Psoas muscle (tissue), 8 donors: ENCODE data around the gene UROC1. TPM values are rescaled to one million over a fixed set of nuclear protein-coding genes. Genes with fewer than 3 reads are reported as not detected.
A peak's percentile ranks its signal among the peaks of the same experiment; 100 is the strongest.

Experiments used
- ATAC-seq, 4 donors: fragments of 200-7000 bp; cut with Tn5 transposase; one replicate each; pipeline ENCODE4 v1.9.1; 2020; ENCODE audit warnings: moderate library complexity in 3 of 4, mild to moderate bottlenecking in 2 of 4
- DNase-seq, 2 donors: peaks; one replicate each; pipeline ENCODE4 v3.0.0-alpha.2; 2020
- H3K27ac ChIP-seq: fragments of 200-600 bp; one replicate; pipeline ENCODE4 v1.8.0; 2022
- H3K27me3 ChIP-seq, 3 donors: fragments of 200-600 bp in 1 of 3; one replicate each; pipeline versions ENCODE4 v1.6.1 to v1.8.0; 2013 to 2022; ENCODE audit warnings: low read length in 2 of 3, mild to moderate bottlenecking in 2 of 3, moderate library complexity in 1 of 3; ENCODE audit not compliant: insufficient read depth in 3 of 3
- H3K36me3 ChIP-seq, 2 donors: fragments of 200-600 bp in 1 of 2; one replicate each; pipeline versions ENCODE4 v1.6.1 to v1.8.0; 2013 to 2022; ENCODE audit warnings: low read depth in 1 of 2, mild to moderate bottlenecking in 1 of 2, moderate library complexity in 1 of 2; ENCODE audit not compliant: insufficient read depth in 1 of 2
- H3K4me1 ChIP-seq: fragments of 200-600 bp; one replicate; pipeline ENCODE4 v1.8.0; 2022
- H3K4me3 ChIP-seq: fragments of 200-600 bp; one replicate; pipeline ENCODE4 v1.8.0; 2022; ENCODE audit warnings: mild to moderate bottlenecking
- H3K9me3 ChIP-seq: fragments of 200-600 bp; one replicate; pipeline ENCODE4 v1.8.0; 2022
- WGBS, 3 donors: extraction: QIAGEN DNeasy Blood & Tissue Kit; methylation state at CpG; one replicate each; pipeline versions ENCODE4 v1.1.6 to v1.1.7; 2013; 5-methylcytosine and 5-hydroxymethylcytosine counted together
- intact Hi-C, 2 donors: fragments of 100-400 bp; cut with DNase I; formaldehyde crosslinking; loops; one replicate each; pipeline versions ENCODE4 v1.11.0 to v1.14.2; 2022
- polyA plus RNA-seq, 3 donors: library from polyadenylated mRNA; stranded (reverse); fragments of 200-250 nt; gene quantifications; one replicate each; pipeline ENCODE4 v1.2.3, GENCODE V29; 2013
- total RNA-seq, 4 donors: library from RNA; stranded (reverse); fragmentation: NEBNext Ultra II Directional in 2 of 4; extraction: Animal tissue kit (Norgen Biotek cat#: 25700) in 2 of 4; gene quantifications; one replicate each; pipeline versions ENCODE4 v1.2.1 to v1.2.4, GENCODE V29; 2021 to 2023
- TF ChIP-seq, protein P1 (sequence below): fragments of 200-600 bp; IDR thresholded peaks from one replicate; pipeline ENCODE4 v1.8.0; 2022; ENCODE audit warnings: antibody characterized with exemption
- donor health status: healthy with polysubstance abuse.
- donor health status: DM: no; HTN: no; CAD: no; lungs with moderate emphysema.
- donor health status: Bipolar disorder and iron deficiency.
- donor health status: healthy.
- donor health status: DM: yes; HTN: yes; CAD: no.
- donor health status: DM: no; HTN: no; CAD: no.
- donor health status: DM: no; HTN: no; CAD: no.
- donor health status: DM: yes; HTN: yes; CAD: no.

UROC1 gene
- total and polyA plus RNA-seq, 7 donors, result 0.03 to 0.13 (median 0.08) TPM; not detected in 4

DNA sequence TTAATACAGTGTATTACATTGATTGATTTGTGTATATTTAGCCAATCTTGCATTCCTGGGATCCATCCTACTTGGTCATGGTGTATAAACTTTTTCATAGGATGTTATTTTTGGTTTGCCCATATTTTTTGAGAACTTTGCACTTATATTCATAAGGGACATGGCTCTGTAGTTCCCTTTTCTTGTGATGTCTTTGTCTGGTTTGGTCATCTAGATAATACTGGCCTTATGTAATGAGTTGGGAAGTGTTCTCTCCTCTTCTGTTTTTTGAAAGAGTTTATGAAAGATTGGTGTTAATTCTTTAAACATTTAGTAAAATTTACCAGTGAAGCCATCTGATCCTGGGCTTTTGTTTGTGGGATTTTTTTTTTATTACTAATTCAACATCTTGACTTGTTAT lies 15.9 kb upstream of the UROC1 start:
- Histone ChIP-seq H3K27me3 (peaks cover 0 to 3% (median 0%) of the 10 kb centered on the region in 3 donors), H3K36me3 (no peaks in the 10 kb centered on the region), H3K4me3 (no peak overlapping the region), H3K4me1 (peaks cover 4% of the 10 kb centered on the region), H3K9me3 (no peaks in the 10 kb centered on the region), H3K27ac (no peak overlapping the region)
- TF ChIP-seq, protein P1, sequence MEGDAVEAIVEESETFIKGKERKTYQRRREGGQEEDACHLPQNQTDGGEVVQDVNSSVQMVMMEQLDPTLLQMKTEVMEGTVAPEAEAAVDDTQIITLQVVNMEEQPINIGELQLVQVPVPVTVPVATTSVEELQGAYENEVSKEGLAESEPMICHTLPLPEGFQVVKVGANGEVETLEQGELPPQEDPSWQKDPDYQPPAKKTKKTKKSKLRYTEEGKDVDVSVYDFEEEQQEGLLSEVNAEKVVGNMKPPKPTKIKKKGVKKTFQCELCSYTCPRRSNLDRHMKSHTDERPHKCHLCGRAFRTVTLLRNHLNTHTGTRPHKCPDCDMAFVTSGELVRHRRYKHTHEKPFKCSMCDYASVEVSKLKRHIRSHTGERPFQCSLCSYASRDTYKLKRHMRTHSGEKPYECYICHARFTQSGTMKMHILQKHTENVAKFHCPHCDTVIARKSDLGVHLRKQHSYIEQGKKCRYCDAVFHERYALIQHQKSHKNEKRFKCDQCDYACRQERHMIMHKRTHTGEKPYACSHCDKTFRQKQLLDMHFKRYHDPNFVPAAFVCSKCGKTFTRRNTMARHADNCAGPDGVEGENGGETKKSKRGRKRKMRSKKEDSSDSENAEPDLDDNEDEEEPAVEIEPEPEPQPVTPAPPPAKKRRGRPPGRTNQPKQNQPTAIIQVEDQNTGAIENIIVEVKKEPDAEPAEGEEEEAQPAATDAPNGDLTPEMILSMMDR, result no peak
- no peak for DNase-seq
- ATAC-seq, result no peak
- intact Hi-C loops, result no loop called here

- Histone ChIP-seq H3K4me3 (no peak overlapping the region), H3K9me3 (no peaks in the 10 kb centered on the region), H3K27me3 (no peaks in the 10 kb centered on the region), H3K36me3 (no peaks in the 10 kb centered on the region), H3K27ac (no peak overlapping the region), H3K4me1 (no peaks in the 10 kb centered on the region)
- intact Hi-C loops, result no loop called here
- 84 to 91% (median 88%) methylated on average over 6 of the region's 6 CpGs for WGBS, 3 donors
- DNase-seq, result peak in 1 of 2 donors; percentile 32
- no peak for ATAC-seq
- TF ChIP-seq, protein P1, result no peak
These were observed 13.4 kb upstream of the UROC1 start for GRCh38 chr3:126531051-126531330.

- WGBS, 3 donors, result 80 to 84% (median 83%) methylated on average over 18 of the region's 18 CpGs
- H3K4me1 ChIP-seq, result no peaks in the 10 kb centered on the region
These were observed 12.8 kb upstream of the UROC1 start for GRCh38 chr3:126530171-126531050.

DNA sequence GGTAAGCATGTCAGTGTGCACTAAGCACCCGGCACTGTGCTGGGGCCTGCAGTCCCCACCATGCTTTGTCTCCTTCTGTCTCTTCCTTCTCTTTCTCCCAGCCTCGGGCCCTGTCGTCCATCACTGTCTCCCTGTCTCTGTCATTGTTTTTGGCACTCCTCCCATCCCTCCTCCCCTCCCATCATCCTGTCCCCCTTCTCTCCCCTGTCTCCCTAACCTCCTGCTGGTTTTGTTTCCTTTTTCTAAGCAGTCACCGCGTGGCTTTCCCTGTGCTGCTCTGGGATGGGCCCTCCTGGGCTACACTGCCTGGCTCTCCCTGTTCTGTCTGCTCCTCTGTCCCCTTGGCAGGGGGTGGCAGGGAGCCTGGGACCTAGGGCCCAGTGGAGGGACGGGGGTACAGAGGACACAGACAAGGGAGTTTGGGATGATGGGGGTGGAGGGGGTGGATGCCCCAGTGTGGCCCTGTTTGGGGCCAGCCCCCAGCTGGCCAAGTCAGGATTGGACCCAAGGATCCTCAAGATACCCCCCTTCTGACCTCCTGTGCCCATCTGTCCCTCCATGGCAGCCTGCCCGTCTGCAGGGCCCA lies 12.1 kb upstream of the UROC1 start:
- intact Hi-C loops, result loop anchor here (10.0 kb wide), 2 partner anchors 125 to 1015 kb away; partner anchors contain the start of gene TXNRD3 (in 1 of the 2)
- WGBS, 3 donors, result 61 to 73% (median 61%) methylated on average over 6 to 7 of the region's 7 CpGs
- no peak overlapping the region for H3K27ac ChIP-seq
- H3K9me3 ChIP-seq, result no peaks in the 10 kb centered on the region
- TF ChIP-seq, protein P1, result no peak
- ATAC-seq, result no peak
- no peak overlapping the region for H3K4me3 ChIP-seq
- no peaks in the 10 kb centered on the region for H3K36me3 ChIP-seq
- DNase-seq, result peak in 1 of 2 donors; percentile 37
- H3K27me3 ChIP-seq, result peaks cover 0 to 2% (median 0%) of the 10 kb centered on the region in 3 donors
- H3K4me1 ChIP-seq, result no peaks in the 10 kb centered on the region

More at GRCh38 chr3:126530171-126531050, 12.8 kb upstream of the UROC1 start:
- intact Hi-C loops, result no loop called here
- no peaks in the 10 kb centered on the region for H3K36me3 ChIP-seq
- H3K27ac ChIP-seq, result no peak overlapping the region
- TF ChIP-seq, protein P1, result no peak
- H3K9me3 ChIP-seq, result no peaks in the 10 kb centered on the region
- no peak overlapping the region for H3K4me3 ChIP-seq
- peak in 3 of 4 donors; percentile 35 to 52 (median 49) for ATAC-seq
- no peaks in the 10 kb centered on the region for H3K27me3 ChIP-seq
- DNase-seq, result peak; percentile 38 to 57
